ENCODE data around the gene BCO2. TPM values are rescaled to one million over a fixed set of nuclear protein-coding genes. Genes with fewer than 3 reads are reported as not detected.

BCO2 gene
- total and polyA plus RNA-seq, 8 donors: 0.87 to 21.8 (median 1.8) TPM; not detected in 1

GRCh38 chr11:112177589-112177988, 2.3 kb downstream of the BCO2 start:
- Histone ChIP-seq H3K4me1 (peaks cover 0 to 17% (median 7%) of the 10 kb centered on the region in 4 donors), H3K27me3 (no peaks in the 10 kb centered on the region), H3K4me3 (no peak overlapping the region), H3K9me3 (no peaks in the 10 kb centered on the region), H3K27ac (no peak overlapping the region), H3K36me3 (no peaks in the 10 kb centered on the region)
- intact Hi-C loops (cut with DNase I; ENCODE audit: low total_unique reads): no loop called here
- no peak for DNase-seq
- 84 to 95% (median 94%) methylated on average over 4 of the region's 4 CpGs for WGBS, 5 donors
- no peak for TF ChIP-seq POLR2AphosphoS5 (IDR thresholded peaks at IDR 0.05)
- no peak for TF ChIP-seq POLR2A (IDR thresholded peaks at IDR 0.05)
- TF ChIP-seq EP300 (IDR thresholded peaks at IDR 0.05): no peak
- TF ChIP-seq CTCF (IDR thresholded peaks at IDR 0.05): no peak

- Histone ChIP-seq H3K27ac (no peak overlapping the region), H3K4me1 (peaks cover 0 to 17% (median 7%) of the 10 kb centered on the region in 4 donors), H3K9me3 (no peaks in the 10 kb centered on the region), H3K27me3 (no peaks in the 10 kb centered on the region), H3K4me3 (no peak overlapping the region), H3K36me3 (no peaks in the 10 kb centered on the region)
- no peak for DNase-seq
- 93 to 97% (median 95%) methylated on average over 1 of the region's 1 CpG for WGBS, 5 donors
- intact Hi-C loops (cut with DNase I; ENCODE audit: low total_unique reads): no loop called here
- TF ChIP-seq EP300 (IDR thresholded peaks at IDR 0.05): no peak
- TF ChIP-seq CTCF (IDR thresholded peaks at IDR 0.05): no peak
- TF ChIP-seq POLR2A (IDR thresholded peaks at IDR 0.05): no peak
- TF ChIP-seq POLR2AphosphoS5 (IDR thresholded peaks at IDR 0.05): no peak
Observed at GRCh38 chr11:112178428-112178827, 3.1 kb downstream of the BCO2 start.

GRCh38 chr11:112178936-112179335, 3.6 kb downstream of the BCO2 start:
- no peak for DNase-seq
- Histone ChIP-seq H3K4me1 (peaks cover 0 to 17% (median 7%) of the 10 kb centered on the region in 4 donors), H3K27me3 (no peaks in the 10 kb centered on the region), H3K4me3 (no peak overlapping the region), H3K36me3 (no peaks in the 10 kb centered on the region), H3K27ac (no peak overlapping the region), H3K9me3 (no peaks in the 10 kb centered on the region)
- no peak for TF ChIP-seq POLR2AphosphoS5 (IDR thresholded peaks at IDR 0.05)
- no peak for TF ChIP-seq CTCF (IDR thresholded peaks at IDR 0.05)
- no peak for TF ChIP-seq EP300 (IDR thresholded peaks at IDR 0.05)
- no peak for TF ChIP-seq POLR2A (IDR thresholded peaks at IDR 0.05)
- WGBS, 5 donors: 62 to 71% (median 71%) methylated on average over 3 of the region's 3 CpGs
- intact Hi-C loops (cut with DNase I; ENCODE audit: low total_unique reads): no loop called here

GRCh38 chr11:112179601-112180000, 4.3 kb downstream of the BCO2 start:
- H3K27ac ChIP-seq: no peak overlapping the region
- no peak for DNase-seq
- H3K36me3 ChIP-seq: no peaks in the 10 kb centered on the region
- H3K9me3 ChIP-seq: no peaks in the 10 kb centered on the region
- intact Hi-C loops (cut with DNase I; ENCODE audit: low total_unique reads): no loop called here
- no peak for TF ChIP-seq POLR2A (IDR thresholded peaks at IDR 0.05)
- no peak for TF ChIP-seq CTCF (IDR thresholded peaks at IDR 0.05)
- TF ChIP-seq EP300 (IDR thresholded peaks at IDR 0.05): no peak
- no peaks in the 10 kb centered on the region for H3K27me3 ChIP-seq
- H3K4me1 ChIP-seq: peaks cover 0 to 16% (median 7%) of the 10 kb centered on the region in 4 donors
- H3K4me3 ChIP-seq: no peak overlapping the region
